SIG-M5 treated with dmso at 0.1 percent for 504 hours (cell line): Measurements from ENCODE around the gene PLEKHO2.
"Not testable (repeated sequence)": the region's sequence is repeated elsewhere in the genome, so short reads cannot be mapped to it uniquely, and the experiment has no call there.

Experiments used
- DNase-seq: peaks from one replicate; lab custom pipeline; 2025; ENCODE audit not compliant: unreplicated experiment; lab: John Stamatoyannopoulos, UW

The PLEKHO2 gene, protein sequence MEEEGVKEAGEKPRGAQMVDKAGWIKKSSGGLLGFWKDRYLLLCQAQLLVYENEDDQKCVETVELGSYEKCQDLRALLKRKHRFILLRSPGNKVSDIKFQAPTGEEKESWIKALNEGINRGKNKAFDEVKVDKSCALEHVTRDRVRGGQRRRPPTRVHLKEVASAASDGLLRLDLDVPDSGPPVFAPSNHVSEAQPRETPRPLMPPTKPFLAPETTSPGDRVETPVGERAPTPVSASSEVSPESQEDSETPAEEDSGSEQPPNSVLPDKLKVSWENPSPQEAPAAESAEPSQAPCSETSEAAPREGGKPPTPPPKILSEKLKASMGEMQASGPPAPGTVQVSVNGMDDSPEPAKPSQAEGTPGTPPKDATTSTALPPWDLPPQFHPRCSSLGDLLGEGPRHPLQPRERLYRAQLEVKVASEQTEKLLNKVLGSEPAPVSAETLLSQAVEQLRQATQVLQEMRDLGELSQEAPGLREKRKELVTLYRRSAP

DNA sequence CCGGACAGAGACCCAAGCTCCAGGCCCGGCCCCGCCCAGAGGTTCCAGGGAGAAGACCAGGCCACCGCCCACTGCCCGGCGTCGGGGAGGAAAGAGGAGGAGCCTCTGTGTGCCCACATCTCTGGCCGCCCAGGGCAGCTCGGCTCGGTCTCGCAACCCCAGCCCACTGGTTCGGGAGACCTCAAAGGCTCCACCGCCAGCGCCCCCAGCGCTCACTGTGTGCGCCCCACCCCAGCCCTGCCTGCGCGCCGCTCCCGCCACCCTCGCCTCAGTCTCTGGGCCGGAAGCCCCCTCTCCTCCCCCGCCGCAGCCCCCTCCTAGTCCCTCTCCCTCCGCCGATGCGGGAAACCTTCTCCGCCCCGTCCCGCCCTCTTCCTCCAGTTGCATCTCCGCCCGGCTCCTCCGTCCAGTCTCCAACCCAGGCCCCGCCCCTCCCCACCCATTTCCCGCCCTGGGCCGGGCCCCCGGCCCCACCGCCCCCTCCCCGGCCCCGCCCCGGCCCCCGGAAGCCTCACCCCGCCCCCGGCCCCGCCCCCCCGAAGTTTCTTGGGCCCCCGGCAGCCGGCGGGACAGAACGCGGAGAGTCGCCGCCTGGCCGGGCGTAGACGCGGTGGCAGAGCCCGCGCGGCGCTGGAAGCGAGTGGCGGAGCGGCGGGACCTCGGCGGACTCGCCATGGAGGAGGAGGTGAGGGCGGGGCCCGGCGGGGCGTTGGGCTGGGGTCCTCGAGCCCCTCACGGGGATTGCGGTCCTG lies at the start of gene PLEKHO2:
Gene PLEKHO2, plus strand, starts transcription at position 572 of the 752 bp plus-strand sequence. Its CDS starts 102 bp downstream, at position 674.
- DNase-seq: peak; percentile 94

DNA sequence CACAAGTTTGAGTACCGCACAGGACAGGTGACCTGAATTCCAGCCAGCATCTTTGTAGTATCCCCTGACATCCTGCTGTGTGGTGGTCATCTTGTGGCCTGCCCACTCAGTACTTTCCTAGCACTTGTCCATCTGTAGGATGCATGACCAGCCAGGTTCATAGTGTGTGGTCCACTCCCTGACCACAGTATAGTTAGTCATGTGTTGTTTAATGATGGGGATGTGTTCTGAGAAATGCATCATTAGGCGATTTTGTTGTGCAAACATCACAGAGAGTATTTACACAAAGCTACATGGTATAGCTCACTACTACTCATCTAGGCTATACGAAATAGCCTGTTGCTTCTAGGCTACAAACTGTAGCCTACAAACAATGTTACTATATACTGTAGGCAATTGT lies 49.4 kb upstream of the PLEKHO2 start:
- DNase-seq: no peak

DNA sequence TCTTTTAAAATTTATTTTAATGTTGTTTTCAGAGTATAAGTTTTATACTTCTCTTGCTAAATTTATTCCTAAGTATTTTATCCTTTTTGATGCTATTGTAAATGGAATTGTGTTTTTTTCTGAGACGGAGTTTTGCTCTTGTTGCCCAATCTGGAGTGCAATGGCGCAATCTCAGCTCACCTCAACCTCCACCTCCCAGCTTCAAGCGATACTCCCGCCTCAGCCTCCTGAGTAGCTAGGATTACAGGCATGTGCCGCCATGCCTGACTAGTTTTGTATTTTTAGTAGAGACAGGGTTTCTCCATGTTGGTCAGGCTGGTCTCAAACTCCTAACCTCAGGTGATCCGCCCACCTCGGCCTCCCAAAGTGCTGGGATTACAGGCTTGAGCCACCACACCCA lies 46.4 kb upstream of the PLEKHO2 start:
- not testable (repeated sequence) for DNase-seq

DNA sequence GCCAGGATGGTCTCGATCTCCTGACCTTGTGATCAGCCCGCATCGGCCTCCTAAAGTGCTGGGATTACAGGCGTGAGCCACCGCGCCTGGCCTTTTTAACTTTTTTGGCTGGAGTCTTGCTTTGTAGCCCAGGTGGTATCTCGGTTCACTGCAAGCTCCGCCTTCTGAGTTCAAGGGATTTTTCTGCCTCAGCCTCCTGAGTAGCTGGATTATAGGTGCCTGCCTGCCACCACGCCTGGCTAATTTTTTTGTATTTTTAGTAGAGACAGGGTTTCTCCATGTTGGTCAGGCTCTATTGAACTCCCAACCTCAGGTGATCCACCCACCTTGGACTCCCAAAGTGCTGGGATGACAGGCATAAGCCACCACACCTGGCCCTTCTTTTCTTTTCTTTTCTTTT lies 45.8 kb upstream of the PLEKHO2 start:
- not testable (repeated sequence) for DNase-seq

DNA sequence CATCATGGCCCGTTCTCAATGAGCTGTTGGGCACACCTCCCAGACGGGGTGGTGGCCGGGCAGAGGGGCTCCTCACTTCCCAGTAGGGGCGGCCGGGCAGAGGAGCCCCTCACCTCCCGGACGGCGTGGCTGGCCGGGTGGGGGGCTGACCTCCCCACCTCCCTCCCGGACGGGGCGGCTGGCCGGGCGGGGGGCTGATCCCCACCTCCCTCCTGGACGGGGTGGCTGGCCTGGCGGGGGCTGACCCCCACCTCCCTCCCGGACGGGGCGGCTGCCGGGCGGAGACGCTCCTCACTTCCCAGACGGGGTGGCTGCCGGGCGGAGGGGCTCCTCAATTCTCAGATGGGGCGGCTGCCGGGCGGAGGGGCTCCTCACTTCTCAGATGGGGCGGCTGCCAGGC lies 42.8 kb upstream of the PLEKHO2 start:
- DNase-seq: not testable (repeated sequence)

DNA sequence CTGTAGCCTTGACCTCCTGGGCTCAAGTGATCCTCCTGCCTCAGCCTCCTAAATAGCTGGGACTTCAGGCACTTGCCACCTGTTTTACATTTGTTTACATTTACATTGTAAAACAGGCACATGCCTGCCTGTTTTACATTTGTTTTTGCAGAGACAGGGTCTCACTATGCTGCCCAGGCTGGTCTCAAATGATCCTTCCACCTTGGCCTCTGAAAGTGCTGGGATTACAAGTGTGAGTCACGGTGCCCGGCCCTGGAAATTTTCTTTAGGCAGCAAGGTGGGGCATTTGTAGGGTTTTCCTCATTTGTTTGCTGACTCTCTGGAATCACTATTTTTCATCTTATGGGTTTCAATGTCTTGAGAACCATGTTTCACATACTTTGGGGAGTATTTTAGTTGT lies 41.2 kb upstream of the PLEKHO2 start:
- no peak for DNase-seq

DNA sequence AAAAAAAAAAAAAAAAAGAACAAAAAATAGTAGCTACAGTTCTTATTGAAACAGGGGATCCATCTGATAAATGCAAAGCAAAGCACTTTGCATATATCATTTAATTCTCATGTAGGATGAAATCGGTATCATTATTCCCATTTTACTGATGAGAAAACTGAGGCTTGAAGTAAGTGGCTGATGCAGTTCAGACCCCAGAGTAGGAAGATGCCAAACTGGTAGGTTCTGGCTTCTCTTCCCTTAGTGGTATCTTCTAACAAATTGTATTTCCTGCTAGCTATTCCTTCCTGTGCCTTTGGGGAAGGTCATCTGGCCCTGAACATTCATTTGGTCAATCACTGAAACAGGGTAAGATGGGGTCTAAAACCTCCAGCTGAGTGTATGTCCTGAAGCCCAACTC lies 38.2 kb upstream of the PLEKHO2 start:
- DNase-seq: no peak

DNA sequence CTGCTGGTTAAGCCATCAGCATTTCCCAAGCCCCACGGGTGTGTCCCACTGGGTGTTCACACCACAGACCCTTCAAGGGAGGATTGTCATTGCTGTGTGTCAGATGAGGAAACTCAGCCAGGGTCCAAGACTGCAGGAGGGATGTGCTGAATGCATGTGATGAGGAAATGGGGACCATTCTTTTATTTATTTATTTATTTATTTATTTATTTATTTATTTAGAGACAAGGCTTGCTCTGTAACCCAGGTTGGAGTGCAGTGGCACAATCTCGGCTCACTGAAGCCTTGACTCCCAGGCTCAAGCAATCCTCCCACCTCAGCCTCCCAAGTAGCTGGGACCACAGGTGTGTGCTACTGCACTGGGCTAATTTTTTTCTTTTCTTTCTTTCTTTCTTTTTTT lies 37.1 kb upstream of the PLEKHO2 start:
- DNase-seq: no peak

DNA sequence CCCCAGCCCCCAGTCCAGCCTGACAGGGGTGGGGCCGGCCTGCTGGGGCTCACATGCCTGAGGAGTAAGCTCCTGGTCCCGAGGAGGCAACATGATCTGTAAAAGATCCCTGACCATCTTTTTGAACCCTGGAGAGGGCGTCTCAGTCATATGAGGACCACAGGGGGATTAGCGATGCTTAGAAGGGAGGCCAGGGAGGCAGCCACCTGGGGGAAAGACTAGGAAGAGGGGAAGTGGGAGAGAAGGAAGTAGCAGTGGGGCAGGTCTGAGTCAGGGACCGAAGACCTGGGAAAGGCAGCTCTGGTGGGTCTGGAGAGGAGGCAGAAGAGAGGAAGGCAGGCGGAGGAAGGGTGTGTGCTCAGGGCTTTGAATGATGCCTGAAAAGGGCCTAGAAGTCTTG lies 35.2 kb upstream of the PLEKHO2 start:
- DNase-seq: no peak

DNA sequence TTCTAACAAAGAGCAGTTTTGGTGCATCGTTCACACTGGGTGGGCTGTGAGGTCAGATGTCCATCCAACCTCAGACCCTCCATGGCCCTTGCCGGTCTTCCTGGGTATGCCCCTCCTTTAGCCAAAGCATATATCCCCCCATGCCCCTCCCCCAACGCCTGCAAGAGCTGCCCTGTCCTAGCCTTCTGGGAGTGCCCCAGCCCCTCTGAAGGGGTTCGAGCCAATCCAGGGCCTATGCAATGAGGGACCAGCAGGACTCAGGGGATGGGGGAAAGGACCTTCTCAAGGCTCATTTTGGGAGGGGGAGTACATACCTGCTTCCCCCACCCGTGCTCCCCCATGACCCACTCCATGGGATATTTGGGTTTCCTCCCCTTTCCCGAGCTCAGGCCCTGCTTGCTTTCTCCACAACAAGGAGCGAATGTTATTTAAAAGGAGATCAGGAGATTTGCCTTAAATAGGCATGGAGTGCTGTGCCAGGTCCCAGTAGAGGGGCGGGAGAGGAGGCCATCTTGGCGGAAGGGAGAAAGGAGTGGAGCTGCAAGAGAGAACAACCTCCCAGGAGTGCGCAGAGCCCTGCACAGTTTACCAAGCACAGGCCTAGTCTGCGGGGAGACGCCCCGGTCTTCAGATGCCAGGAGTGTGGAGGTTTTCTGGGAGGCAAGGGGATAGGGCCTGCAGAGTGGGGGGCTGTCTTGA lies 34.5 kb upstream of the PLEKHO2 start:
- DNase-seq: no peak

DNA sequence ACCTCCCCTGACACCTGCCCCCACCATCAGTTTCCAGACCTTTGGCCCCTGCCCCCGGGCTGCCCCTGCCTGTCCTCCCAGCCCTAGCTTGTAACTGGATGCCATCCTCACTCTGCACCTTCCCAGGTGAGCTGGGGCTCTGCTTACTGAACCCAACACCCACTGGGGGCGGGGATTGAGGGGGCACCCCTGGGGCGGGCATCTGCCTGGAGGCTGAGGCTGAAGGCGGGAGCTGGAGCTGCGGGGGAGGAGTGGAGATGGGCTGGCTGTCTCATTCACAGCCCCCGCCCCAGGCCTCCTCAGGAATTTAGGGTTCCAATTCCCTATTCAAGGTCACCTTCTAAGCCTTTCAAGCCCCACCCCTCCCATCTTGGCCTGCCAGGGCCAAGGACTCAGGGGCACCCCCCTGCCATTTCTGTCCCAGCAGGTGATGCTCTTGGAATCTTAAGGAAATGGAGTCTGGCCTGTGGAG lies 33.9 kb upstream of the PLEKHO2 start:
- DNase-seq: no peak

DNA sequence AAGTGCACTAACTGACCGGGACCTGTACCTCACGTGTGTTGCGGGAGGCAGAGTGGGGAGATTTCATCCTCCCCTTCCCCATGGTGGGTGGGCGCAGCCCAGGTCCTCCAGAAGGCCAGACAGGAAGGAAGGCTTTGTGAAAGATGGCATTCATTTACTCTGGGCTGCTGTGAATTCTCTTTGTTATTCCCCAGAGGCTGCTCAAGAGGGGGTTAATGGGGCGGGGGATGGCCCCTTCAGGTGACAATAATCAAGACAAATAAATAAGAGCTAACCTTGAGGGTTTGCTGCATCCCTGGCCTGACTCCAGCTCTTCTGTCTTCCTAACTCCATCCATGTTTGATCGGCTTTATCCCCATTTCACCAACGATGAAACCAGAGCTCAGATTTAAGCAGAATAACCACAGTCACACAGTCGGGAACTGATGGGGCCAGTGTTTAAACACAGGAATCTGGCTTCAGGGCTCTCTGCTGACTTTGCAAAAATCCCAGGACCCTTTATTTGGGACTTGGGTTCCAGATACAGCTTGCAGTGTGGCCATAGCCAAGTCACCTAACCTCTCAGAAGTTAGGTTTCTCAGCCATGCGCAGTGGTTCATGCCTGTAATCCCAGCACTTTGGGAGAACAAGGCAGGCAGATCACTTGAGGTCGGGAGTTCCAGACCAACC lies 32.8 kb upstream of the PLEKHO2 start:
- DNase-seq: no peak

DNA sequence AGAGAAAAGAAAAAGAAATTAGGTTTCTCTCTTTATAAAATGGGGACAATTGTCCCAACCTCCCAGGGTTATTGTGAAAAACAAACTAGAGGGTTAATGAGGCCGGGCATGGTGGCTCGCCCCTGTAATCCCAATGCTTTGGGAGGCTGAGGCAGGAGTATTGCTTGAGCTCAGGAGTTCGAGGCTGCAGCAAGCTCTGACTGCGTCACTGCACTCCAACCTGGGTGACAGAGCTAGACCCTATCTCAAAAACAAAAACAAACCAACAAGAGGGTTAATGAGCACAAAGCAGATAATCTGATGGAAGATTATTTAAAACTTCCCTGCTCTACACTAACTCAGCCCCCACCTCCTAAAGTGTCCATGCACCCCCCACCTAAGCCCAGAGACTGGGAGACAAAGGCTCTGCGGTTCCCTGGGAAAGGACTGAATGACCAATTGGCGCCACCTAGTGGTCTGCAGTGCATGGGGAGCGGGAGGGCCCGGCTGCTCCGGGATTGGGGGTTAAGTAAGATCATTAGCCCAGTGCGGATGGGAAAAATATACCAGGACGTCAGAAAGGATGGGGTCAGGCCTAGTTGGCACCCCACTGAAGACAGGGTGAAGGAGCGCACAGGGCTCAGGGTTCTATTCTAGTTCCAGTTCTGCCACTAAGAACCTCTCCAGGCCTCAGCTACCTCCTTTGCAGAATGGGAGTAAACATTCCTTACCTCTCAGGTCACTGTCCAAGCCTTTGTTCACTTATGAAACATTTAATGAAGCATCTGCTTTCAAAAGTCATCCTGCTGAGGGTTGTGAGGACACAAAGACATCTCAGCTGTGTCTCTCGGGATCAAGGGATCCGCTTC lies 31.8 kb upstream of the PLEKHO2 start:
- DNase-seq: peak; percentile 43

DNA sequence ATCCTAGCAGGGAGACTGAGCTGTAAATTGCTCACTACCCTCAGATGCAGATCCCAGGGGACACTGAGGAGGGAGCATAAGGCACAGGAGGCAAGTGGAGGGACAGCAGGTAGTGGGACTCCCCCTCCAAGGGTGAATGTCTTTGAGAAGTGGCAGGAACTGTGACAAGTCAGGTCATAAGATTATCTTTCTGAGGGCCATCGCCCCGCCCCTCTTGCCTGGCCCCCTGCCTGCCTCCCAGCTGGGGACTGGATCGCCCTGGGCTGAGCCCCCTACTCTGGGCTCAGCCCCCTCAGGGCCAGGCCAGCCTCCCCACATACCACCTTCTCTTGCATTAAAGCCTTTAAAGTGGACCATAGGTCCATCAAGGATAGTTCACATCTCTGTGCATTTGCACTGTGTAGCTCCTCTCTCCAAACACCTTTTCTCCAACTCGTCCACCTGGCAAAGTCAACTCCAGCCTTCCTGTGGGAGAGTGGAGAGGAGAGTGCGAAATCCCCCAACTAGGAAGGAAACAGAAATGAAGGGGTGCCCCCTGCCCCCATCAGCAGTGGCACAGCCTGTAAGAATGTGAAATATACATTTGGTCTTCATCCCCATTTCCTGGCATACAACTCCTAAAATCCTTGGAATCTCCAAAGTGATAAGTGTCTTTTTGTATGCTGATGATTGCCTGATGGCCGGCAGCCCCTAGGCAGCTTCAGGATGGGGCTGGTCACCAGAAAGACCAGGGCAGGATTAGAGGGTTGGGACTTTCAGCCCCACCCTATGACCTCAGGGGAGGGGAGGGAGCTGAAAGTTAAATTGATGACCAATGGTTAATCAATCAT lies 31.0 kb upstream of the PLEKHO2 start:
- no peak for DNase-seq

DNA sequence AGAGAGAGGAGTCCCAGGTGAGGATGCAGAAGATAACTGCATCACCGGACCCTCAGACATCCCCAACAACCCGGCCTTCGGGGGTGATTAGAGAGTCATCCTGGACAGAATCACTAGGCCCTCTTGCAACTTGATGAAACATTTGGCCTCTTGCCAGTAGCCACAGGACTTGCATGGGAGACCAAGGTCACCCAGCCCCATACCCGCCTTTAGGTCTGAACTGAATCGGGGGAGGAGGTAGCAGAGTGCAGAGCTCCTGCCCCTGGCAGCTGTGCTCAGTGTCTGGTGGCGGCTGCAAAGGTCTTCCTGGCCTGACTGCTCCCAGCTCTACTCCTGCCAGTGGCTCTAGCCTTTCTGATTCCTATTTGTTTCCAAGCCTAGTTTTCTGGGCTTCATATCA lies 28.6 kb upstream of the PLEKHO2 start:
- DNase-seq: no peak

DNA sequence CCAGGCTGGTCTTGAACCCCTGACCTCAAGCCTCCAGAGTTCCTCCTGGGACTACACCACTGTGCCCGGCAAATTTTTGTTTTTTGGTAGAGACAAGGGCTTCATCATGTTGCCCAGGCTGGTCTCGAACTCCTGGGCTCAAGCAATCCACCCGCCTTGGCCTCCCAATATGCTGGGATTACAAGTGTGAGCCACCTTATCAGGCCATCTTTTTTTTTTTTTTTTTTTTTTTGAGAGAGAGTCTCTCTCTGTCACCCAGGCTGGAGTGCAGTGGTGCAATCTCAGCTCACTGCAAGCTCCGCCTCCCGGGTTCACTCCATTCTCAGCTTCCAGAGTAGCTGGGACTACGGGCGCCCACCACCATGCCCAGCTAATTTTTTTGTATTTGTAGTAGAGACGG lies 27.4 kb upstream of the PLEKHO2 start:
- DNase-seq: not testable (repeated sequence)

DNA sequence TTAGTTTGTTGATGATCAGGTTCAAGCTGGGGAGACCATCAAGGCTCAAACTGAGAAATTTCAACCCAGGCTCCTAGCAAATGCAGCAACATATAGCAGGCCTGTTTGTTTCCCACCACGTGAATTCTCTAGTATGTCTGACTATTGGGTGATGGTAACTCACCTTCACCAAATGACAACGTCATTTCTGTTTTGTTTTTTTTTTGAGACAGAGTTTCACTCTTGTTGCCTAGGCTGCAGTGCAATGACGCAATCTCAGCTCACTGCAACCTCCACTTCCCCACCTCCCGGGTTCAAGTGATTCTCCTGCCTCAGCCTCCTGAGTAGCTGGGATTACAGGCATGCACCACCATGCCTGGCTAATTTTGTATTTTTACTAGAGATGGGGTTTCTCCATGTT lies 26.8 kb upstream of the PLEKHO2 start:
- peak; percentile 17 for DNase-seq

DNA sequence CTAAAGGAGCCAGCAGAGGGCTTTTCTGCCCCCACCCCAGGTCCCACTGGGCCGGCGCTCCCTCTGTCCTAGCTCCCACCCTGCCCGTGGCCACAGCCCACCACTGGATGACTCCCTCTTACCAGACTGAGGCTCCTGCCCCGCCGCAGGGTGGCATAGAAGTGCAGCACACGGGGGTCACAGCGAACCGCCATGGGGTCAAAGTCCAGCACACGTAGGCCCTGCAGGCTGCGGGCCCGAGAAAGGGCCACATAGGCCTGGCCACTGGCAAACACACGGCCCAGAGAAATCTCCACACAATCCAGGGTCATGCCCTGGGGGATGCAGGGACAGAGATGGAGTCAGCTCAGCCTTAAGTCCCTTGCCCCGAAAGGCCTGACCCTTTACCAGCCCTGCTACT lies 25.3 kb upstream of the PLEKHO2 start:
- no peak for DNase-seq

DNA sequence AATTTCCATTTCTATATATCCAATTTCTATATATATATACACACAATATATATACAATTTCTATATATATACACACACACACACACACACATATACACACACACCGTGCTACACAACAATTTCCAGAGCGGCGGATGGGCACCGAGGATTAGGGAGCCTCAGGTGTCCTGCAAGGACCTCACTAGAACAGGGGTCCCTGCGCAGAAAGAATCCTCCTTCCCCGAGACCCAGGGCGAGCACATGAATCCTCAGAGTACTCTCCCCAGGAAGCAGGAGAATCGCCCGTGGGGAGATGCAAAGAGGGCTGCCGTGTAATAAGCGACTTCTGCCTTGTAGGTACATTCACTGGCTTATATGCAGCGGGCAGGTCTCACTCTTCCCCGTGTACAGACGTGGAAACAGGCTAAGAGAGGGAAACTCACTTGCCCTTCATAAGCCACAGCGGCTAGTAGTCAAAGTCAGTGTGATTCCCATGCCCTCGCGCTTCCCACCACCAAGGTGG lies 16.7 kb upstream of the PLEKHO2 start:
- no peak for DNase-seq
